HCT116 (cell line): ENCODE measurements around the gene ATP5PO.

Experiments used
- CTCF ChIP-seq, 3 experiments: fragments of 200-600 bp in 1 of 3; sonication (generic) in 1 of 3; IDR thresholded peaks in 2 of 3; conservative IDR thresholded peaks in 1 of 3; 2 replicates each; pipeline ENCODE4 v1.5.1; 2012 to 2017; ENCODE audit warnings: low read depth in 2 of 3, low read length in 2 of 3, antibody characterized with exemption in 1 of 3, borderline replicate concordance in 1 of 3, control low read depth in 1 of 3, mild to moderate bottlenecking in 1 of 3, mixed read lengths in 1 of 3, mixed run types in 1 of 3, moderate library complexity in 1 of 3; ENCODE audit not compliant: insufficient read depth in 1 of 3
- SIN3A ChIP-seq: IDR thresholded peaks from 2 replicates; pipeline ENCODE4 v1.6.1; 2012; ENCODE audit warnings: low read depth
- YY1 ChIP-seq: IDR thresholded peaks from 2 replicates; pipeline ENCODE4 v1.6.1; 2011; ENCODE audit warnings: low read length, low read depth, moderate library complexity, mild to moderate bottlenecking; ENCODE audit not compliant: insufficient replicate concordance; ENCODE audit errors: extremely low read depth
- ZNF274 ChIP-seq: fragments of 200-500 bp; sonication (Bioruptor generic); IDR thresholded peaks from 2 replicates; pipeline ENCODE4 v1.6.1; 2014; ENCODE audit warnings: mild to moderate bottlenecking, low read depth, low read length, inconsistent platforms

- TF ChIP-seq CTCF (IDR thresholded peaks at IDR 0.05 in 2 of 3, conservative IDR thresholded peaks at IDR 0.05 in 1 of 3; ENCODE audit: borderline replicate concordance in 1 of 3, insufficient read depth in 1 of 3, low read depth in 2 of 3, low read length in 2 of 3) (no peak), YY1 (no peak), SIN3A (no peak), ZNF274 (no peak)
These were observed 40.4 kb downstream of the ATP5PO start for GRCh38 chr21:33875026-33875695.
